Hepatocyte (in vitro differentiated cells): Measurements from ENCODE around the gene GPR25. TPM values are rescaled to one million over a fixed set of nuclear protein-coding genes. Genes with fewer than 3 reads are reported as not detected.

Source experiments
- DNase-seq: peaks from one replicate; pipeline ENCODE4 v3.0.0-alpha.2; 2016; ENCODE audit warnings: low spot score
- H2AFZ ChIP-seq: fragments of 200-600 bp; sonication (generic); 2 replicates; pipeline ENCODE4 v1.6.0; 2016; ENCODE audit warnings: antibody characterized with exemption, mild to moderate bottlenecking
- H3K27ac ChIP-seq: fragments of 200-600 bp; sonication (generic); 2 replicates; pipeline ENCODE4 v1.5.1; 2016; ENCODE audit warnings: mild to moderate bottlenecking
- H3K27me3 ChIP-seq: fragments of 200-600 bp; sonication (generic); 2 replicates; pipeline ENCODE4 v1.6.1; 2016
- H3K36me3 ChIP-seq: fragments of 200-600 bp; sonication (generic); replicated peaks from 2 replicates; pipeline ENCODE4 v1.5.1; 2016; ENCODE audit warnings: low read depth; ENCODE audit not compliant: insufficient read depth
- H3K4me1 ChIP-seq: fragments of 200-600 bp; sonication (generic); 2 replicates; pipeline ENCODE4 v1.5.1; 2016; ENCODE audit warnings: mild to moderate bottlenecking, moderate library complexity; ENCODE audit not compliant: insufficient read depth
- H3K4me2 ChIP-seq: fragments of 200-600 bp; sonication (generic); 2 replicates; pipeline ENCODE4 v1.6.0; 2016
- H3K4me3 ChIP-seq: fragments of 200-600 bp; sonication (generic); 2 replicates; pipeline ENCODE4 v1.5.1; 2016; ENCODE audit warnings: mild to moderate bottlenecking
- H3K79me2 ChIP-seq: fragments of 200-600 bp; sonication (generic); 2 replicates; pipeline ENCODE4 v1.6.0; 2017; ENCODE audit warnings: mild to moderate bottlenecking
- H3K9me2 ChIP-seq: fragments of 200-600 bp; sonication (generic); replicated peaks from 2 replicates; pipeline ENCODE4 v1.6.0; 2017; ENCODE audit warnings: mild to moderate bottlenecking; ENCODE audit not compliant: insufficient read depth
- H3K9me3 ChIP-seq: fragments of 200-600 bp; sonication (generic); 2 replicates; pipeline ENCODE4 v1.5.1; 2016; ENCODE audit warnings: low read depth, mild to moderate bottlenecking
- H4K20me1 ChIP-seq: fragments of 200-600 bp; sonication (generic); 2 replicates; pipeline ENCODE4 v1.6.0; 2016; ENCODE audit warnings: mild to moderate bottlenecking; ENCODE audit not compliant: insufficient read depth, poor library complexity, severe bottlenecking
- EZH2 ChIP-seq: fragments of 200-600 bp; sonication (generic); IDR thresholded peaks from 2 replicates; pipeline ENCODE4 v1.6.1; 2016; ENCODE audit warnings: antibody characterized with exemption, mild to moderate bottlenecking, borderline replicate concordance
- EZH2phosphoT487 ChIP-seq: fragments of 200-600 bp; sonication (generic); IDR thresholded peaks from one replicate; pipeline ENCODE4 v1.6.1; 2018; ENCODE audit warnings: antibody characterized with exemption, mild to moderate bottlenecking, low read depth, moderate library complexity; ENCODE audit not compliant: unreplicated experiment, severe bottlenecking
- WGBS: methylation state at CpG from one replicate; pipeline ENCODE4 v1.1.6; 2016; ENCODE audit warnings: low lambda C conversion rate; ENCODE audit errors: missing lambda C conversion rate; 5-methylcytosine and 5-hydroxymethylcytosine counted together
- polyA plus RNA-seq: library from polyadenylated mRNA; unstranded; fragments of >200 nt; fragmentation: Nextera tagmentation; extraction: Ambion mirVana; gene quantifications from 2 replicates; pipeline ENCODE4 v1.2.1, GENCODE V29; 2016
- total RNA-seq: library from RNA; depleted of rRNA; stranded (reverse); fragments of >200 nt; gene quantifications from 2 replicates; pipeline ENCODE4 v1.2.3, GENCODE V29; 2014
- TF ChIP-seq, protein P1 (sequence below): fragments of 200-600 bp; sonication (generic); IDR thresholded peaks from 2 replicates; pipeline ENCODE4 v1.5.1; 2016; ENCODE audit warnings: antibody characterized with exemption, mild to moderate bottlenecking; ENCODE audit not compliant: poor library complexity

Gene GPR25
- total and polyA plus RNA-seq, 2 experiments from 2014 or later: not detected

- H3K9me2 ChIP-seq: no peaks in the 10 kb centered on the region
- H3K4me1 ChIP-seq: peaks cover 38% of the 10 kb centered on the region
- no peaks in the 10 kb centered on the region for H3K27me3 ChIP-seq
- peak within 1 kb of the TSS; percentile 100 for H3K27ac ChIP-seq
- WGBS: 44% methylated on average over 15 of the region's 15 CpGs
- no peaks in the 10 kb centered on the region for H3K36me3 ChIP-seq
- TF ChIP-seq EZH2phosphoT487: no peak
- TF ChIP-seq, protein P1, sequence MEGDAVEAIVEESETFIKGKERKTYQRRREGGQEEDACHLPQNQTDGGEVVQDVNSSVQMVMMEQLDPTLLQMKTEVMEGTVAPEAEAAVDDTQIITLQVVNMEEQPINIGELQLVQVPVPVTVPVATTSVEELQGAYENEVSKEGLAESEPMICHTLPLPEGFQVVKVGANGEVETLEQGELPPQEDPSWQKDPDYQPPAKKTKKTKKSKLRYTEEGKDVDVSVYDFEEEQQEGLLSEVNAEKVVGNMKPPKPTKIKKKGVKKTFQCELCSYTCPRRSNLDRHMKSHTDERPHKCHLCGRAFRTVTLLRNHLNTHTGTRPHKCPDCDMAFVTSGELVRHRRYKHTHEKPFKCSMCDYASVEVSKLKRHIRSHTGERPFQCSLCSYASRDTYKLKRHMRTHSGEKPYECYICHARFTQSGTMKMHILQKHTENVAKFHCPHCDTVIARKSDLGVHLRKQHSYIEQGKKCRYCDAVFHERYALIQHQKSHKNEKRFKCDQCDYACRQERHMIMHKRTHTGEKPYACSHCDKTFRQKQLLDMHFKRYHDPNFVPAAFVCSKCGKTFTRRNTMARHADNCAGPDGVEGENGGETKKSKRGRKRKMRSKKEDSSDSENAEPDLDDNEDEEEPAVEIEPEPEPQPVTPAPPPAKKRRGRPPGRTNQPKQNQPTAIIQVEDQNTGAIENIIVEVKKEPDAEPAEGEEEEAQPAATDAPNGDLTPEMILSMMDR: no peak
- peaks cover 67% of the 10 kb centered on the region for H3K79me2 ChIP-seq
- H3K9me3 ChIP-seq: no peaks in the 10 kb centered on the region
- peak; percentile 83 for DNase-seq
- peak within 1 kb of the TSS; percentile 44 for H3K4me3 ChIP-seq
- peak within 1 kb of the TSS; percentile 89 for H3K4me2 ChIP-seq
- peaks cover 10% of the 10 kb centered on the region for H4K20me1 ChIP-seq
- no peak within 1 kb of the TSS for H2AFZ ChIP-seq
These were observed 22.1 kb downstream of the GPR25 start, which contains the start of gene INAVA for GRCh38 chr1:200894712-200895442. Gene INAVA, plus strand, starts transcription at chr1:200894900. Its CDS starts 3,501 bp downstream, at chr1:200898401.

DNA sequence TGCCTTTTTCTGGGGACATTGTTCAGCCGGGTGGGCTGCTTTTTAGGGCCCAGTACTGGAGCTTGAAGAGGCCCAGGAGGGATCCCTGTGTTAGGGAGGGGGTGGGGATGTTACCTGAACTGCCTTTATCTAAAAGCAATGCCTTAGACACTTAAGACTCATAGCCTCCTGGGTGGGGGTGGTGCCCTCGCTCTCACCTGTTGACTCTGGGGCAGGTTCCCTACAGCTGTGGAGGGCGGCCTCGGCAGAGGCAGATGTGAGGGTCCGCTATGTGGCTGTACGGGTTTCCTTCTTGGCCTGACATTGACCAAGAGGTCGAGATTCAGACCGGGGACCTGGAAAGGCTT lies 22.6 kb downstream of the GPR25 start:
- Histone ChIP-seq H3K27me3 (no peaks in the 10 kb centered on the region), H3K4me1 (peaks cover 41% of the 10 kb centered on the region), H4K20me1 (peaks cover 10% of the 10 kb centered on the region), H3K9me3 (no peaks in the 10 kb centered on the region), H3K9me2 (no peaks in the 10 kb centered on the region), H3K36me3 (no peaks in the 10 kb centered on the region), H3K79me2 (peaks cover 62% of the 10 kb centered on the region), H2AFZ (no peak overlapping the region), H3K27ac (peak overlapping the region; percentile 100), H3K4me3 (peak overlapping the region; percentile 44), H3K4me2 (peak overlapping the region; percentile 89)
- no peak for DNase-seq
- no peak for TF ChIP-seq EZH2
- TF ChIP-seq EZH2phosphoT487: no peak
- TF ChIP-seq, protein P1: no peak
- WGBS: 44% methylated on average over 7 of the region's 8 CpGs

DNA sequence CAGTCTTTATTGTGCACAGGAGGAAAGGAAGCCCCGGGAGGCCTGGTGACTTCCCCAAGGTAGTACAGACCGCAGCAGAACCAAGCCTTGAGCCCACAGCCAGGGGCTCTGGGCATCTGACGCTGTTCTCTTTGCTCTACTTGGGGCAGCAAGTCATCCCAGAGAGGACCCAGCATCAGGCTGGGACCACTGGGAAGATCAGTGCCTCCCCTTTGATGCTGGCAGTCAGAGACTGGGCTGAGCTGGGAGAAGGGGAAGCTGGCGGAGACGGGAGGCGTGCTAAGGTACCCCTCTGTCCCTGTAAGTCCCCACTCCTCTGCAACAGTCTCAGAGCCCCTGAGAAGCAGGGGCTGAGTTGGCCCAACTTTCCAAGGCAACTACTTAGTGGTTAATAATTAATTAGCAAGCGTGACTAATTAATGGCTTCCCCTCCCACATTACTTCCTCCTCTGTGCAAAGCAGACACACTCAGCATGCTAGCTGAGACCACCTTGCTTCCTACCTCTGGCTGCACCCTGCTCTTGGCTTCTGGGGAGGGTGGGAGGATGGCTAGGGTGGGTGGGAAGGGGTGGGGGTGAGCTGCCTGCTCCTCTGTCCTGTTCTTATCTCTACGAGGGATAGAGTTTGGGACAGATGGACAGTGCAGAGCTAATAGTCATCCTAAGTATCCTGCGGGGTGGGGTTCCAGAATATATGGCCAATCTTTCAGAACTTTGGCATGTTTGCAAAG lies 23.2 kb downstream of the GPR25 start:
- DNase-seq: peak; percentile 62
- Histone ChIP-seq H4K20me1 (peaks cover 10% of the 10 kb centered on the region), H3K9me2 (no peaks in the 10 kb centered on the region), H2AFZ (no peak overlapping the region), H3K9me3 (no peaks in the 10 kb centered on the region), H3K36me3 (no peaks in the 10 kb centered on the region), H3K27ac (peak overlapping the region; percentile 100), H3K4me1 (peaks cover 41% of the 10 kb centered on the region), H3K4me2 (peak overlapping the region; percentile 89), H3K4me3 (peak overlapping the region; percentile 44), H3K27me3 (no peaks in the 10 kb centered on the region), H3K79me2 (peaks cover 59% of the 10 kb centered on the region)
- TF ChIP-seq EZH2 (no peak), EZH2phosphoT487 (no peak)
- TF ChIP-seq, protein P1: no peak
- 58% methylated on average over 8 of the region's 9 CpGs for WGBS
